ENCODE data around the gene PTPRE.
A peak's percentile ranks its signal among the peaks of the same experiment; 100 is the strongest.

The PTPRE gene

DNA sequence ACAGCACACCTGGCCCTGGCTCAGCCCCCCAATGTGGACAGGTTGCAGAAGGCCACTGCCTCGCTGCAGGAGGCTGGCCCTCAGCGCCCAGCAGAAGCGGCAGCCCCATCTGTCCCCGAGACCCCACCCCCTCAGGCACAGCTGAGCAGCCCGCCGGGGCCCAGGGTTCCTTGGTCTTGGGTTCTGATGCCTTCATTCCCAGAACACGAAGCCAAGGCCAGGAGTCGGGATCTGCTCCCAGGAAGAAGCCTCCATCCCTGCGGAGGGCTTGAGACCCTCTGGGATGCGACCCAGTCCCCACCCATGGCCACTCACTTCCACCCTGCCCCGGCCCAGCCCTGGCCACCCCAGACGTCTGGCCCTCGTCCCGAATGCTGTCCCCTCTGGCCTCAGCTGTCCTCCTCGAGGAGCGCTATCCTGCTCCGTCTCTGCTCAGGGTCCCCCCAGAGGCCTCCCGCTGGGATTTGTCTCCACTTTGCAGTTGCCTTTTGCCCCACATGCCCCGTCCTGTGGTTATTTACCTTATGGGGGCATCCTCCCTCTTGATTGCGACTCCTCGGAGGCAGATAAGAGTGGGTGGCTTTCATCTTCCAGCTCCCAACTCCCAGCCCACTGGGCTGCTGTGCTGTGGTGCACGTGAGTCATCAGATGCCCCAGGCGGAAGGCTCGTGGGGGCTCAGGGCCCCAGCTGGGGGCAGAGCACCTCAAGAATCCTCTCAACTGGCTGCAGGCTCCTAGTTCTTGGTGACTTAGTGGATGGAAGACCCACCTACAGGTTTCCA, 121.8 kb downstream of the PTPRE start:
- DNase-seq = no peak

DNA sequence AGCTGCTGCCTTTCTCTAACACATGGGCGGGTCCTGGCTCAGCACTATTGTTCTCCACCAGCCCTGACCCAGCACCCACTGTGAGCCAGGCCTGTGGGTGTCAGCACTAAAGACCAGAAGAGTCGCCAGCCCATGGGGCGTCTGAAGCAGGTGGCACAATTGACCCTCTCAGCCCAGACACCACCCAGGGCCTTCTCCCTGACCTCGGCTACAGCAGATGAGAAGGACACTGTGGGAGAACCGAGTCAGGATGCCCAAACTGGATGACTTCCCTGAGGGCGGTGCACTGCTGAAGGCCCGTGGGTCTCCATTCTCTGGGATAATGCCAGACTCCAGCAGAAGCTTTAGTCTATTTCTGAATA, 122.4 kb downstream of the PTPRE start:
- DNase-seq = no peak

DNA sequence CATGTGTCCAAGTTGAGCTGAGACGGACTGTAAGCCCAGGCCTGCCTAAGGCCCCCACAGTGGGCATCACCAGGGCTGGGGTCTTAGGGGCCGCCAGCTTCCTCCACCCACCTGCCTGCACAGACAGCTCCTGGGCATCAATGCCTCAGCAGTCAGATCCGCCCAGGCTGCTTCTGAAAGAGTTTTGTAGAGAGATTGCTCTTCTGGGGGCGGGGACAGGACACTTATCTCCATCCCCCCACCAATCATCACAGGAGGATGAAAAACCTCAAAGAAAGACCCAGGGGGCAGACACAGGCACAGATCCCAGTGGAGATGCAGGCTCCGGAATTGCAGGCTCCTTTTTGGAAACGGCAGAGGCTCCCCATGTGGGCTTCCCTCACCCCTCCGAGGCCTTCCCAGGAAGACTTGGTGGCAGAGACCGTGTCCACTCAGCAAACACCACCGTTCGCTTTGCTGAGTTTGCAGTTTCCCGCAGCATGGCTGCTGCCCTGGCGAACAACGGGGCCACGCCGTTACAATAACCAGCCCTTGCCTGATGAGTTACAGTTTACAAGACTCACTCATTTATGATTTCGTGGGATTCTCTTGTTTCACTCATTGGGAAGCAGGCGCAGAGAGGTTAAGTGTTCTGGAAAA, 122.9 kb downstream of the PTPRE start:
- DNase-seq = no peak

DNA sequence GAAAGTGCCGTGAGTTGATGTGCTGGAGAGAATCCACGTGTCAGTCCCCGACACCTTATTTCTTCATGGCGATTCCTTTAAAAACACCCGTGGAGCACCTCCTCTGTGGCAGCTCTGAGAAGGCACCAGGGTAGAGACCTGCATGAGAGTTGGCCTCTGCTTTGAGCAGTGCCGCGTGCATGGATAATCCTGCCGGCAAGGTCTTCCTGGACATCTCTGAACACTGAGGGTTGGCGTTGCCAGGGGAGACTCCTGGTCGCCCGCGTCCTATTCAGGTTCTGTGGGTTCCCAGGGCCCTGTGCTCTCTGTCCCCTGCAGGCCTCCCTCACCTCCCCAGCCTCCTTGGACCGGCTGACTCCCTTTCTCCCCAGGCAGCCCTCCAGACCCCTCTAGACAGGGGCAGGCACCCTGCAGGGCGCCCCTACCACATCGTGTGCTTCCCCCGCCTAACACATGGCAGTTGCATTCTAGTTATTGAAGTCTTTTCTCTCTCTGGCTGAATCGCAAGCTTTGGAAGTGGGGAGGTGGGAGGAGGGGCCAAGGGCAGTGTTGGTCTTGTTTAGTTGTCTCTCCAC, 123.7 kb downstream of the PTPRE start:
- no peak for DNase-seq

DNA sequence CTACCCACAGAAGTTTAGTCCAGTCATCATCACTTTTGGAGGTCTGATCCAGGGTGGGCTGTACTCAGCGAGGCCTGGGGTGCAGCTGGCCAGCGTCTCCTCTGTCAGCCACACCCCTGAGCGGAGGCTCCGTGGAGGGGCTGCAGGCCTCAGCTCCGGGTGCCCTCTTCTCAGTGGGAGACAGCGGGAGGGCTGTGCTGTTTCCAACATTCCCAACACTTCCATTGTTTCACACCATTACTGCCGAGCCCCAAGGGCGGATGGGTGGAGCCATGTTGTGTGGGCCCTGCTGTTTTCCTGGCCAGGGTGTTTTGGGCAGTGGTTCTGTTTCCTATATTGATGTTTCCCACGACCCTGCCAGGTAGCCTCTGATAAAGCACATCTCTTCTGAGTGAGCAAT, 124.3 kb downstream of the PTPRE start:
- no peak for DNase-seq

DNA sequence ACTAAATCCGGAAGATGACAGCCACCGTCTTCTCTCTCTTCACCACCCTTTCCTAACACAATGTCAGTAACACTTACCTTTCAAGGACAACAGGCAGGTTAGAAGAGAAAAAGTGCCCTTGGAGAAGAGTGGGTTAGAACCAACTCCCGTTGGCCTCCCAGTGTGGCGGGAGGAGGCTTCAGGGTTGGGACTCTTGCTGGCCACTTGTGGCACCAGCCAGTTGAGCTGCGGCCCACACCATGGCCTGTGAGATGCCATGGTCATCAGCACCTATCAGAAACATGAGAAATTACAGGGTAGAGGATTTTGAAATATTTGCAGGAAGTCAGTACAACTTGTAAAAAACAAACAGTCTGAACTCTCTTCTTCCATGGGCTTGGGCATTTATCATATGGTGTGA, 125.6 kb downstream of the PTPRE start:
- no peak for DNase-seq

DNA sequence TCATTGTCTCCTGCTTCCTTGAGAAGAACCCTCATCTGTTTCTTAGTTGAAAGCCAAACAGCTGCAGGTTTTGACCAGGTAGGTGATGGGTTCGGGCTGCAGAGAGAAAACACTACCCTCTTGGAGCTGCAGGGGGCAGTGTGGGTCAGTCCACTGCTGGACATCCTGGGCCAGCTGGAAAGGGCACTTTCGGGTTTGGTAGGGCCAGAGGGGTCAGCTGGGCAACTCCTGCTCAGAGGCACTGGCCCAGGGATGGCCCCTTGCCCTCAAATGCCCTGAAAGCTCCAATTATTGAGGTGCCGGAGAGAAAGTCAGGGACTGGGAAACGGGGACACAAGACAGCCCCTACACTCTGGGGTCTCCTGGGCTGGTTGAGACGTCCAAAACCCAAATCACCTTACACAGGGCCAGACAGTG, 128.7 kb downstream of the PTPRE start:
- peak; percentile 30 for DNase-seq

DNA sequence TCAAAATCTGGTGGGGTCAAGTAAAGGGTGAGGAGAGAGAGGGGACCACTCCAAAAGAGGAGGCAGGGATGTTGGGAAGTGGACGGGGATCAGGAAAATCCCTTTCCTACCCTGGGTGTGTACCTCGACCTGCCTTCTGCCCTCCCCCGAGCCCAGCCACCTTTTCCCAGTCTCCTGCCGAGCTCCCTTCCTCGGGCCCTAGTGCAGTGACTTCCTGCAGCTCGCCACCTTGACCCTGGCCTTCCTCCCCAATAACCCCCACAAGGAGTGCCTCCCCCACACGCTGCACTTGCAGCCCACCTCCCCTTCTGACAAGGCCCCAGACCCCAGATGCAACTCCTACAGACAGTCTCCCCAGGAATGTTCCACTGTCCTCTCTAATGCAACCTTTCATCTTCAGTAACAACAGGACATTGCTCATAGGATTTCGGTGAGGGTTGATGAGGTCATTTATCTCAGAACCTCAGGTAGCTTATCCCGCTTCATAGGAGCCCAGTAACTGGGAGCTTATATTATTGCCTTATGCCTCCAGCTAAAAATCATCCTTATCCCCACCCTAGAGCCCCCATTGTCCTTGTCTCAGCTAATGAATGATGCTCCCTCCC, 129.2 kb downstream of the PTPRE start:
- no peak for DNase-seq

DNA sequence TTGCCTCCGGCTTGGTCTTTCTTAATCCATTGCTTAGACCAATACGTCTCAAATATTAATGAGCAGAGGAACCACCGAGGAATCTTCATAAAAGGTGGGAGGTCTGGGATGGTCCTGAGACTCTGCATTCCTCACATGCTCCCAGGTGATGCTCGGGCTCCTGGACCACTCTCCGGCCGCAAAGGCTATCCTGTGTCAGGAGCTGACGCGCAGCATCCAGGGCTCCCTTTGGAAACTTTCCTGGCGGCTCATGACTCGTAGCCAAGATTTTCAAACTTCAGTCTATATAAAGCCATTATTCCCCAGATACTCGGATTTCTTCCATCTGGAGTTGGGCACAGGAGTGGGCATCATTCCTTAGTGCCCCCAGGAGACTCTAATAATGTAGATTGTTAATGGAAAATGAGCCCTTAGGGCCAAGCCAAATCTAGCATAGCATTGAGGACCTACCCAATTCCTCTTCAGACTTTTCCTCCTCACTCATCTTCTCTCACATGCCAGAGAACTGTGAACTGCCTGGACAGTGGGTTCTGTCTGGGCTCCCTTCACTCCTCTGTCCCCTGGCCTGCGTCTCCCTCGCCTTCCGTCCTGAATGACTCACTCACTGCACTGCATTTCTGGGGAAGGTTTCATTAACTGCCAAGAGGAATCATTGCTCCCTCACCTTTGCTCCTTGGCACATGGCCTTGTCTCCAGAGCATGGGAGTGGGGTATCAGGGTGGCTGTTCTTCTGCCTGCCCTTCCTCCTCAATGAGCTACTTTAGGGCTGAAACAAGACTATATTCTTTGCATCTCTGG, 130.0 kb downstream of the PTPRE start:
- DNase-seq = no peak

DNA sequence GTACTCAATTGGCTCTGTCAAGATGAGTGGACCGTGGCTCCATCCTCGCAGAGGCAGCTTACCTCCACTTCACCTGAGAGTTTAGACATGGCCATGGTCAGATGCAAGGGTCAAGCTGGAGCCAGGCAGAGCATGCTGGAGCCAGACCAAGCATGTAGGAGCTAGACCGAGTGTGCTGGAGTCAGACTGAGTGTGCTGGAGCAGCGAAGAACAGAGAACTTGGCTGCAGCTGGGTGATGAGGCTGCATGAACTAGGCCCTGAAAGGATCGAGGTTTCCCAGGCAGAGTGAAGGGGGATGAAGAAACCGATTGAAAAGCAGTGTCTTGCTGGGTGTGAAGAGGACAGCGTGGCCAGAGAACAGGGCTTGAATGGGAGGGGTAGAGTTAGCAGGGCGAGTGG, 133.2 kb downstream of the PTPRE start:
- DNase-seq = no peak

DNA sequence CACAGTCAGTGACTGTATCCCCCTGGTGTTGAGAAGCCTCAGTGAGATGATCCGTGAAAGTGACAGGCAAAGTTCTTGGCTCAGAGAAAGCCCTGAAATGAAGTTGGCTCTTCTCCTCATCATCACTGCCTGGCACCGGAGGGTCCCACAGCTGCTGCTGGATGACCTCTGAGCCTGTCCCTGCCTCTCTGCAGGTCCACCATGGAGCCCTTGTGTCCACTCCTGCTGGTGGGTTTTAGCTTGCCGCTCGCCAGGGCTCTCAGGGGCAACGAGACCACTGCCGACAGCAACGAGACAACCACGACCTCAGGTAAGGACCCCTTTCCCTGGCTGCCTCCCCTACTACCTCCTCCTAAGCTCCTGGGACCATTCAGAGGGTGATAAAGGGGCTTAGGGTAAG, 133.8 kb downstream of the PTPRE start:
- no peak for DNase-seq

DNA sequence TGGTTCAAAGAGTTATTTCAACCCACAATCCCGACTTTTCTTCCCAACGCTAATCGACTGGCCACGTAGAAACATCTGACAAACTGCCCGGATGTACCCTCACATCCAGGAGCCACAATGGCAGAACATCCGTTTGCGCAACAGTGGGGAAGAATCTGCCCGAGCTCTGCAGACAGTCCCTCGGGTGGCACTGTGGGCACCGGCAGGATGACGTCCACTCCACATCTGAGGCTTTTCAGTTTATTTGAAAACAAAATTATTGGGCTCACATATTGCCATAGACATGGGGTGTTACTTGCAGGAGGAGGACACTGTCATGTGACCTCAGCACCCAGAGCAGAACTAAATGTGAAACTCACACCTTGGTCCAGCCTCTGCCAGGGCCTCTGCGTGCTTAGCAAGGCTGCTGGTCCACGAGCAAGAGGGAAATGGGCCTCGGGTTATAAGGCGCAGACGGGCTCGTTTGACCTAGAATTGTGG, 135.3 kb downstream of the PTPRE start:
- DNase-seq = no peak

DNA sequence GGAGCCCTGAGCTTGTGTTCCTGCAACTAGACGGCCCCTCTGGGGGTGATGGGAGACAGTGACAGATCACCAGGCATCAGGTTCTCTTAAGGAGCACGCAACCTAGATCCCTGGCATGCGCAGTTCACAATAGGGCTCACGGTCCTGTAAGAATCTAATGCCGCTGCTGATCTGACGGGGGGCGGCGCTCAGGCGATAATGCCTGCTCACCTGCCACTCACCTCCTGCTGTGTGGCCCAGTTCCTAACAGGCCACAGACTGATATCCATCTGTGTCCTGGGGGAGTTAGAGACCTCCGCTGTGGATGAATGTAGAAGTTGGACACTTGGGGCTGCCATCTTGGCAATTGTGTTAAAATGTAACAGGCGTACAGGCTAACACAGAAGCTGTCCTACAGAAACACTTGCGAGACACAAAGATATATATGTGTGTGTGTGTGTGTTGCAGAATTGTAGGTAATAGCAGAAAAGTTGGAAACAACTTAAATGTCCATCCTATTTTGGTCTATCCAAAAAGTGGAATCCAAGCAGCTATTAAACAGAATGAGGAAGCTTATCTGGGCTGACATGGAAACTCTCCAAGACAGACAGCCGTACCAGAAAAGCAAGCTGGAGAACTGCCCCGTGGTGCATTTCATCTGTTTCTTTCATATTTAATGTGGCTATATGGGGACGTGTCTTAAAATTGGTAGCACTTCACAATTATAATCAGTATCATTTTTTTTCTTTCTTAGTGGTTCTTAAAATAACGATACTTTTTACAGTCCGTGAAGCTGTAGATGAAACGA, 136.5 kb downstream of the PTPRE start:
- no peak for DNase-seq

DNA sequence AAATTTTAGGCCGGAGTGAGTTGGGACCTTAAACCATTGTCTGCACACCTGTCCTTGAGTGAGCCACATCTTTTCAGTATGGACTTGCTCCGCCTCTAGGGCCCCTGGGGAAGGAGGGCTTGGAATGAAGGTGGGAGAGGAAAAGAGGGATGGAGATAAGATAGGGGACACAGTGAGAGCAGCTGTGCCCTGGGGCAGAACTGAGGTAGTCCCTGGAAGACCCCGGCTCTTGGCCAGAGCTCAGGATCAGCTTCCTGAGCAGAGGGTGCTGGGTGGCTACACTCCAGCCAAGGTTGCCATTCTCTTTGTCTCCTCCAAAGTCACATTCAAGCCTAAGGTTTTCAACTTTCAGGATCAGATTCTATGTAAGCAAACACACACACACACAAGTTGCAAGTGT, 137.3 kb downstream of the PTPRE start:
- DNase-seq = no peak

DNA sequence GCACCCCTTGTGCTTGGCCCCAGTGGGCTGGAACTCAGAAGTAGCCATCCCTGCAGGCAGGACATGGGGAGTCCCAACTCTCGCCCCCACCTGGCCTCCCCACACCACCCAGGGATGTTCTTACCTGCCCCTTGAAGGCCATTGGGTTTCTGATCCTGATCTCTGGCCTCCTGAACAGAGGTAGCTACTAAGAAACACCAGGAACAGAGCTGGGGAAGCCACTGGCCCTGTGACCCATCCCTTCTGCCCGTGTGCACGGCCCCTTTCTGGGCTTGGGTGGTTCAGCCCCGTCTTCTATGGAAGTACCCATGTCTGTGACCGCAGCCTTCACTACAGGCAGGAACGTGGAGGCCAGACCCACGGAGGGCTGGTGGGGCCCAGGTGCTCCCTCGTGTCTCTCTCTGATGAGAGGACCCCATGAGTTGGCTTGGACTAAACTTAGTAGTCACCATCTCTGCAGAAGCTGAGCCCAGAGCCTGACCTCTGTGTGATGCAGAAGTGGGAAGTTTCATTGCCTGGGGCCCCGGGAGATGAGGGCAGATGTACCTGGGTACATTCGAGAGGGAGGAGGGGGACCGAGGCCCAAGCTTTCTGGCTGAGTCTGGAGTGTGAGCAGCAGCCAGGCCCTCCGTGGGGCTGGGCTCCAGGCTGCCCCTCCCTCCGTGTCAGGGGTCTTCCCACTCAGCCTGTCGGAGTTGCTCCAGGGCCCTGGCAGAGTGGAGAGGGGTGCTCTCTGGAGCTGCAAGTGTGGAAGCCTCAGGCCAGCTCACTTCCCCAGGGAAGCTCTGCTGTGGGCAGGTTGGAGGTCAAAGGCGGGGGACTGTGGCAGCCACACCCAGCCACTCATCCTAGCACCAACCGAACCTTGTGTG, 138.3 kb downstream of the PTPRE start:
- no peak for DNase-seq

DNA sequence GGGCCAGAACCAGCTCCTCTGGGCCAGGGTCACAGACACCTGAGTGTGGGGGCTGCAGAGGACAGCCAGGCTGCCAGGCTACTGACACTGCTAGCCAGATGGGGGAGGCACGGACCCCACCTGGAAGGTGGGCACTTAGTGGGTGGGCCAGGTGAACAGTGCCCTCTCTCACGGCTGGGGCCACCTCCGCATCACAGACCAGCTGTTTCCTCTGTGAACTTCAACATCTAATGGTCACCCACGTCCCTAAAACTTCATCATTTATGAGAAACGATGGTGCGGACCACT, 138.9 kb downstream of the PTPRE start:
- no peak for DNase-seq

DNA sequence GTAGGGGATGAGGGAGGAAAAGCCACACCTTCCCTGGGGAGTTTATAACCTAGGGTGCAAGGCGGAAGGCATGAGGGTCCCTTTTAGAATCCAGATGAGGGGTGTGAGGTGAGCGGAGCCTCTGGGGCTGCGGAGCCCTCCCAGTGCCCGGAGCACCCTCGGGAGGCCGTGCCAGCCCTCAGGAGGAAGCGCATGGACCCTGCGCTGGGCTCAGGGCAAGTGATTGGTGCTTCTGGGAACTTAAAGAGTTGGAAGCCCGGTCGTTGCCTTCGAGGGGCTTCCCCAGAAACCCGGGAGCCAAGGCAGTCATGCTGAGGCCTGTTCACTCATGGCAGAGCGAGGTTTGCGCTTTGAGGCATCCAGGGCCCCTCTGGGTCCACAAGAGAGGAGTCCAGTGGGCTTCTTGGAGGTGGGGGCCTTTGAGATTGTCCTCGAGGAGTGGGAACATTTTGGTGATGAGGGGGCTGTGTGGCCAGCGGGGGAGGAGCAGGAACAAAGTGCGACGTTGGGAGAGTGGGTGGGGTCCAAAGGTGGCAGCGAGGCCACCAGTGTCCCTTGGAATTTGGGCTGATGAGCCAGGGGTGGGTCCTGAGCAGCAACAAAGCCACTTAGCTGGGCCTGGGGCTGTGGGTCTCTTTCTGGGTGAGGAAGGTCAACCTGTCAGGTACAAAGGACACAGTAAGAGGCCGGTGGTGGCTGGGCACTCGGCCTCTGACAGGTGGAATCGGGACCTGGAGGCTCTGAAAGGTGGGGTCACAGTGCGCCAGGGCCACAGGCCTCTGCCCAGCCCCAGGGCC, 139.5 kb downstream of the PTPRE start:
- no peak for DNase-seq

DNA sequence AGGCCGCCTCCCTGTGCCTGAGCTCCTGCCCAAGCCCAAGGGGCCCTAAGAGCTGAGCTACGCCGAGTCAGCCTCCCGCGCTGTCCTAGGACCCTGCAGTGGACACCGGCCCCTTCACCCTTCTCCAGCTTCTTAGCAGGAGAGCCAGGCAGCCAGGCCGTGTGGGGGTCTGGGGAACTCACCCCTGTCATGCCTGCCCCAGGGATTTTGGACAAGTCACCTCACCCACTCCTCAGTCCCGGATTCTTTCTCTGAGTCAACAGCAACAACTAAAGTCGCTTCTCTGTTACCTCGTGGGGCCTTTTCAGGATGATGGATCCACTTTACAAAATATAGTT, 140.0 kb downstream of the PTPRE start:
- no peak for DNase-seq

DNA sequence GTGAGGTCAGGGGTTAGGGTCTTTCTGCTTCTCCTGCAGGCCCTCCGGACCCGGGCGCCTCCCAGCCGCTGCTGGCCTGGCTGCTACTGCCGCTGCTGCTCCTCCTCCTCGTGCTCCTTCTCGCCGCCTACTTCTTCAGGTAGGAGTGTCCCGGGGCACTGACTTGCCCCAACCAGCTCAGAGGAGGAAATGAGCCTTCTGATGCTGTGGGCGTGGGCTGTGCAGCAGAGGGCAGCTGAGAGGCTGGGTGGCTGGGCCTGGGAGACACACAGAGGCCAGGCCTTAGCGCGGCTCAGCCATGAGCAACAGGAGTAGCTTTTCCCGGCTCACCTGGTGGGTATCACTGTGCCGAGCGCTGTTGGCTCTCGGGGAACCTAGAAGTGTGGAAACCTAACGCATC, 140.4 kb downstream of the PTPRE start:
- peak; percentile 90 for DNase-seq

DNA sequence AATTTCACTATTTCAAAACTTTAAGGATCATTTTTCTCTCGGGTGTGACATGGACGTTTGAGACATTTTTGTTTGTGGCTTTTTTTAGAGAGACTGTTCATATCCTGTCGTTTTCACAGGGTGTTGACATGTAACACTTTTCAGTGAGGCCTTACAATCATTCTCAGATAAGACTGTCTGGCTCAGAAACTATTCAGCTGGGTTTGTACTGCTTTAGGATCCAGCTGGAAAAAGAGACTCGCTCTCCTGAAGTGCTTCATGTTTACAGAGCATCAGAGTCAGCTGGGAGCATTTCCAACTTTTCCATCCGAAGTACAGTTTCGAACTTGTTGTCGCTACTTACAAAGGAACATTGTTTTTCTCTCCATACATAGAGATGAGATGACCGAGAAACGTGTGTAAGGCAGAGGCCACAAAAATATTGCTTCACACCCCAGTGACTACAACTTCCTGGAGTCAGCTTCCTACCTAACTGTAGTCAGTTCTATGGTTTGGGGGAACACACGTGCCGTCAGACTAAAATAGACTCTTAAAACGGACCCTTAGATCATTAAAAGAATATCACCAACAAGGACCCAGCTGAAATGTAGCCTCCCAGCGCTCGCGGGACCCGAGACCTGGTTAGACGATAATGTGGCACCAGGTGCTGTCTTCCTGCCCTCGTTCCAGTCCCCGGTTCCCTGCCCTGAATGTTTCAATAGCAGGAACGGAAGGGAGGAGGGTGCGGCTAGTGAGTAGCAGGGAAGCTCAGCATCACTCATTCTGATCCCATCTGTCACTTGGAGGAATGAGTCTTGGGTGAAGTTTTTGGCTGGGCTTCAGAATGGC, 141.3 kb downstream of the PTPRE start:
- DNase-seq = peak; percentile 30

Measured in hematopoietic multipotent progenitor cell treated with erythropoietin and hydrocortisone succinate and interleukin-3 and kit ligand, for 8 days (in vitro differentiated cells).